ENCODE data around the gene ADGRA1.

Gene ADGRA1

DNA sequence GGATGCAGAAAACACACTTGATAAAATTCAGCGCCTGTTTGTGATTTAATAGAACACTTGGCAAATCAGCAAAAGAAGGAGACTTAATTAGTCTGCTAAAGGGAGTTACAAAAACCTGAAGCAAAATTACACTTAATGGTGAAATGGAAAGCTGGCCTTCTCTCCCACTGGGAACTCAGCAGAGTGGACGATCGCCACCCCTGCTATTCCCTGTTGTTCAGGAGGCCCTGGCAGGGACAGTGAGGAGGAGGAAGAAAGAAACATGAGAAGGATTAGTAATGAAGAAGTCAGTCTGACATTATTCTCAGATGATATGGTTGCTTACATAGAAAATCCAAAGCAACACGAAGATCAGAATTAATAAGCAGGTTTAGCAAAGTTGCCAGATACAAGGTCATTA lies 66.7 kb downstream of the ADGRA1 start:
- DNase-seq, result no peak

DNA sequence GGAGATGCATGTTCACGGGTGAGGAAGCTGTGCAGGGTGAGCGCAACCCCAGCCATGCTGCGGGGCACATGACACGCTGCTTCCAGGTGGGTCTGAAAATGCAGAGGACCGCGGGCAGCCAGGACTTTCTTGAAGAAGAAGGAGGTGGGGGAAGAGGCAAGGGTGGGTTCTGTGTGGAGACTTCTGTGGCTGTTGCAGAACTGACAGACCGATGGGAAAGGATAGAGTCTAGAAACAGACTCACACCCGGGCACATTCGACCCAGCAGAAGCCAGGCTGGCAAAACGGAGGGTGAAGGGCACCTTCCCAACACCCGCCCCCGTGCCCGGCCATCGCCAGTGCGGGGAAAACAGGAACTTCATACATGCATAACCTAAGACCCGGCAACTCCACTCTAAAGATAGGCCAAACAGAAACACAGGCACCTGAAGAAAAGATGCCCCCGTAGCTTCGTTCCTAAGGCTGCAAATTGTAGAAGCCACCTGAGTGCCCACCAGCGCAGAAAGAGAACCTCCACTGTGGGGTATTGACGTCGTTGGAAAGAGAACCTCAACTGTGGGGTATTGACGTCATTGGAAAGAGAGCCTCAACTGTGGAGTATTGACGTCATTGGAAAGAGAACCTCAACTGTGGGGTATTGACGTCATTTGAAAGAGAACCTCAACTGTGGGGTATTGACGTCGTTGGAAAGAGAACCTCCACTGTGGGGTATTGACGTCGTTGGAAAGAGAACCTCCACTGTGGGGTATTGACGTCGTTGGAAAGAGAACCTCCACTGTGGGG lies 67.5 kb downstream of the ADGRA1 start:
- no peak for DNase-seq

DNA sequence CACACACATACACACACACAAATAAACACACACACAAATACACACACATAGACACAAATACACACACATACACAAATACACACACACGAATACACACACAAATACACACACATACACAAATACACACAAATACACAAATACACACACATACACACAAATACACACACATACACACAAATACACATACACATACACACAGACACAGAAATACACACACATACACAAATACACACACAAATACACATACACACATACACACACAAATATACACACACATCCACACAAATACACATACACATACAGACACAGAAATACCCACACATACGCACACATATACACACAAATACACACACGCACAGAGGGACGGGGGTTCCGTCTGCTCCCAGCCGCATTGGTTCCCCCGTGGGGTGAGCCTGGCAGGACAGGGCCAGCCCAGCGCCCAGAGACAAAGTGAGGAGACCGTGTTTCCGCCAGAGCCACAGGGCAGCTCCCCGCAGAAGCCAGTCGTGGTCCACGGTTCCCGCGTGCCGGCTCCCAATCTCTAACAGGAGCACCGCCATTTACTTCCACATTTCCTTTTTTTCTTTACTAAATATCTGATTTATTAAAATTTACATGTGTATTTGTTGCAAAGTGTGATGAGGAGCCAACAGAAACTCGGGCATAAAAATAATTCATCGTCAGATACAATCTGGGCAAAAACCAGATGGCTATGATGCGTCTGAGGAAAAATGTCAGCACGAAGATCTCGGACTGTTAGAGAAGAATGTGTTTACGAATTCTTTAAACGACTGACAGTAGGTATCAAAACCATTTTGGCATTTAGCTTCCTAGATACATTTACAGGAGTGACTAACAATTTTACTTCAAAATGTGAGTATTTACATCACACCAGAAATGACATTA lies 69.2 kb downstream of the ADGRA1 start:
- peak; percentile 5 for DNase-seq

DNA sequence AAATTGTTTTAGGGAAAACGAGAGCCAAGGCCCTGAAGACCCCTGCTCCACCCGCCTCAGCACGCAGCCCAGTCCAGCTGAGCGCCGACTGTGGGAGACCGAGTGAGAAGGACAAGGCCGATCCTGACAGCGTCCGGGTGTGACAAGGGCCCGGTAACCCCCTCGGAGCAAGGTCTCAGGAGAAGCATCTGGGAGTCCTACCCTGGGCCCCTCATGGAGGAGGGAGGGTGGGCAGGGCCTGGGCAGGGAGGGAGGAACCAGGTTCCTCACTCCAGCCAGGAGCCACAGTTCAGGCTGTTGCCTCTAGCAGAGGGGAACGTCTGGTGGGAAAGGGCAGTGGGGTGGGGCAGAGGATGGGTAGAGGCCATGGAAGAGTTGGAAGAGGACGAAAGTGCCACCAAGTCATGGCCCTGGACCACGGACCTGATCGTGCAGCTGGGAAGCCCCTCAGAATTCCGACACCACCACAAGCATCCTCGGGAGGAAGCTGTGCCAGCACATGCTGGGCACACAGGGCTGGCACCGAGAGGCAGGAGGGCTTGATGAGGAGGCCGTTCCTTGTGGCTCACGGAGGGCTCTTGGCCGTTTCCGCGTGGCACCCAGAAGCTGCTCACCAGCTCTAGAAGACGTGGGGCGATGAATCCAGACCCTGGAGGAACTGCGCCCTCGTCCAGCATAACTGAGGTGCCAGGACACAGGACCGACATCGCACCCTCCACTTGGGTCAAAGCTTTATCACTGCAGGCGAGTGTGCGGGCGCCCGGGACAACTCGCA lies 70.1 kb downstream of the ADGRA1 start:
- no peak for DNase-seq

DNA sequence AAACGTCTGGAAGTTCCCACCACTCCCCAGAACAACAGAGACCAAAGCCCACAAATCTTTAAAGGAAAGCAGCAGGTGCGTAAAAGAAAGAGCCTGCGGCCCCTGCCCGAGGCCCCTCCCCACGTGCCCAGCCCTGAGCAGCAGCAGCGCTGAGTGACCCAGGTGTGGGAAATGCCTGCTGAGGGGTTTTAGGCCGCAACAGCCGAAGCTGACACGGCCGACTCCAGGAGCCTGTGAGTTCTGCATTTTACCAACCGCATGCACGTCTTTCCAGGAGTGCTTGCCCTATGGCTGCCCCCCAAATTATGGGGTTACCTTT lies 70.7 kb downstream of the ADGRA1 start:
- no peak for DNase-seq

DNA sequence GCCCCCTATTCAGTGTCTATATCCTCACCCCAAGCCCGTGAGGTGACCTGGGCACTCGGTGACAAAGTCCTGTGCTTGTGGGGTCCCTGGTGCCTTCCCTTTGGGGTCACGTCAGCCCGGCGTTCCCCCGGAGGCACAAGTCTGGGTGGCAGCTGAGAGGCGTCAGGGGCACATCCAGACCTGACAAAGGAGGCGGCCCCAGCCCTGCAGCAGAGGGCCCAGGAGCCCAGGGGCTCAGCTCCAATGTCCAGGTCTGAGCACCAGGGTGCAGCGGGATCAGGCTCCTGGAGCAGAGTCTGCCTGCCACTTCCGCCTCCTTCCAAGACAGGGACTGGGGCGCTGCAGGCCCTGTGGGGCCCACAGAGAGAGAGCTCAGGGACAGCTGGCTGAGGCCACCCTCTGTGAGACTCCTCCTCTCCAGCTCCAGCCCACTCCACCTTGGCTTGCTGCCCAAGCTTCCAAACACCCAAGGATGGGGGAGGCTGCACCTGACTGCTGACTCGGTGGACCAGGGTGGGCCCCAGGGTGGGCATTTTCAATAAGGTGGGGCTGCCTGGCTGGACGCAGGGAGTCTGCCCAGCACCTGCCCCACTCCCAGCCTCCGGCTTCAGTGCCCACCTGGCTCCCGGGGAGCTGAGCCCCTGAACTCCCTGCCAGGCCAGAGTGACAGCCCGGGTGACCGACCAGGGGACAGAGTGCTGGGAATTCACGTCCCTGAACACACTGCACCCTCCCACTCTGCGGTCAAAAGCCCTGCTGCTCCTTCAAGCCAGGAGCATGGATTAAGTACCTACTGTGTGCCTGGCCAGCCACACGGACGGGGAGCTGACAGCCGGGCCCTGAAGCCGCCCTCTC lies 71.3 kb downstream of the ADGRA1 start:
- DNase-seq, result no peak

DNA sequence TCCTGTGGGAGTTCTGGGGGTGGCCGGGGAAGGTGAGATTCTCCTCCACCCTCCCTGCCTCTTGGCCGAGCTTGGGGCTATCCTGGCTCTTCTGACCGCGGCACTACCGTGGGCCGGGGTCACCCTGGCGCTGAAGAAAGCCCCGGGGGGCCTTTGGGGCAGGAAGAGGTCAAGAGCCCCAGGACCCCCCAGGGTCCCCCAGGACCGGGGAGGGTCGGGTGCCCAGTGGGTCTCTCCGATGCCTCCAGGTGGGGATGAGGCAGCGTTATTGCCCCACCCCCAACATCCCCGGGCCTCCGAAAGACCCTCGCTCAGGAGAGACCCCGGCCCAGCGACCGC lies 71.9 kb downstream of the ADGRA1 start:
- DNase-seq, result no peak

DNA sequence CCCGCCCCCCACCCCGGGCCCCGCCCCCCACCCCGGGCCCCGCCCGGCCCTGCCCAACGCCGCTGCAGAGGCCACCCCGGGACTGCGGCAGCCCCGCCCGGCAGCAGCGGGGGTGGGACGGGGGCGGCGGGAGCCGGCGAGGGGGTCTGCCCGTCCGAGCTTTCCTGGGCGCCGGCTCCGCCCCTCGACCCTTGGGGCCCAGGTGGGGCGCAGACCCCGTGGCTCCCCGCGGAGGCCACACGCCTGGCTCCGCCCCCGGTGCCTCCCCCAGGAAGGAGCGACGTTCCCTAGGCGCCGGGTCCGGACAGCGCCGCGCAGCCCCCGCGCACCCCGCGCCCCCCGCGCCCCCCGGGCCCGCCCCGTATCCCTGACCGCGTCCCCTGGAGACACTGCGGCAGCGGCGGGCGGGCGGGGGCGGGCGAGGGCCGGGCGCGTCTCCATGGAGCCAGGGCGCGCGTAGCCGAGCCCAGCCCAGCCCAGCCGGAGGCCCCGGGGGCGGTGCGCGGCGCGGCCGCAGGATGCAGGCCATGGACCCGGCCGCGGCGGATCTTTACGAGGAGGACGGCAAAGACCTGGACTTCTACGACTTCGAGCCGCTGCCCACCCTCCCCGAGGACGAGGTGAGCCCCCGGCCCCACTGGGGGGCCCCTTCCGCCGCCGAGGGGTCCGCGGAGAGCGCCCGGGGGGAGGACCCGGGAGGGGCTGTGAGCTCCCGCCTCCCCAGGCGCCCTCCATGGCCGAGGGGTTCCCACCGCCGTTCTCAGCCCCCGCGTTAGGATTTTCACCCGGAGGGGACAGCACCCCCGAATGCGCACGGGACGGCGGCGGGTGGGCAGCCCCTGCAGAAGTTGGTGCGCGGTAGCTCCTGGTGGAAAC lies 72.5 kb downstream of the ADGRA1 start, which contains the start of gene KNDC1:
Gene KNDC1 (plus strand): TSS at position 270 of the 876 bp plus-strand sequence. CDS start 249 bp downstream, at position 519.
- no peak for DNase-seq

DNA sequence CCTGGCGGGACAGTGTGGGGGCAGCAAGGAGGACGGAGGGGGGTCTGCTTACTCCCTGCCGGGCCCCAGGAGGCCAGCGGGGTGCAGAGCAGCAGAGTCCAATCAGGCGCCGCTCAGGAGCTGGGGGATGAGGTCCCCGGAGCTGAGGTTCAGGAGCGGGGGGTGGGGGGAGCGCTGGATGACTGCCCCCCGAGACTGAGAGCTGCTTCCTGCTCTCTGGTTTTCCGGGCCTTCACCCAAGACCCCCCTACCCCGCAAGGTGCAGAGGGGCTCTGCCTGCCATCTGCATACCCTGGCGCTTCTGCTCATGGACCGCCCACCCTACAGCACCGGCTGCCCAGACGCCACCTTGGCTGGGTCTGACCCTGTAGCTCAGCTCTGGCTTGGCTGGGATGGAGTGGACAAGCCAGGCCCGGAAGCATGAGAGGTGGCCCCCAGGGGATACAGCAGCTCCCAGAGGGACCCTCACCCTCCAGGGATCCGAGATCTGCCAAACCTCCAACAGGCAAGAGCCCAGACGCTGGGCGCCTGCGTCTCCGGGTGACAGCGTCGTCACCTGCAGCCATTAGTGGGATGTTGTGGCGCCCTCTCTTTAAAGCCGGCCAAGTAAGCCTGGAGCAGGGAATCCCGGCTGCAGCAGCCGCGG lies 73.2 kb downstream of the ADGRA1 start:
- DNase-seq, result no peak

DNA sequence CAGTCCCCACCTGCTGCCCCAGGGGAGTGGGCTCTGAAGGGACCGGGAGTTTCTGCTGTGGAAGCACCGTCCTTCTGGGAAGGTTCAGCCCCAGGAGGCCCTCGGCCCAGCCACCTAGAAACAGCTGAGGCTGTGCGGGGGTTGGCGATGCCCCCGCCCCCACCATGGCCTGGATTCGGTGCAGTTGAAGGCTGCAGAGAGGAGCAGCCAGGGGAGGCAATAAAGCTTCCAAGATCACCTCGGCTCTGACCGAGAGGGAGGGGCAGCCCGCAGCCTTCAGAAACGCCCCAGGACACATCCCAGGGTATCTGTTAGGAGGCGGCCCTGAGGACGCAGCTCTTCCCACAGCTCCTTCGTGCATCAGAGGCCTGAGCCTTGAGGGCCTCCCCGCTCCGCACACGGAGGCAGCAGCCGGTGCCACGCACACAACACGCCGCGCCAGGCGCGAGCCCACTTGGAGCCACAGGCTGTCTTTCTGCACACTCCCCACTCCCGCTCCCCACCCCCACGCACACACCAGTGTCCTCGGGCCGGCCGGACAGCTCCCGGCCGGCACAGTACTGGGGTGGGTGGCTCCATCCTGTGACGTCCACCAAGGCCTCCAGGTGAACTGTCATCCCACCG lies 73.9 kb downstream of the ADGRA1 start:
- DNase-seq, result no peak

DNA sequence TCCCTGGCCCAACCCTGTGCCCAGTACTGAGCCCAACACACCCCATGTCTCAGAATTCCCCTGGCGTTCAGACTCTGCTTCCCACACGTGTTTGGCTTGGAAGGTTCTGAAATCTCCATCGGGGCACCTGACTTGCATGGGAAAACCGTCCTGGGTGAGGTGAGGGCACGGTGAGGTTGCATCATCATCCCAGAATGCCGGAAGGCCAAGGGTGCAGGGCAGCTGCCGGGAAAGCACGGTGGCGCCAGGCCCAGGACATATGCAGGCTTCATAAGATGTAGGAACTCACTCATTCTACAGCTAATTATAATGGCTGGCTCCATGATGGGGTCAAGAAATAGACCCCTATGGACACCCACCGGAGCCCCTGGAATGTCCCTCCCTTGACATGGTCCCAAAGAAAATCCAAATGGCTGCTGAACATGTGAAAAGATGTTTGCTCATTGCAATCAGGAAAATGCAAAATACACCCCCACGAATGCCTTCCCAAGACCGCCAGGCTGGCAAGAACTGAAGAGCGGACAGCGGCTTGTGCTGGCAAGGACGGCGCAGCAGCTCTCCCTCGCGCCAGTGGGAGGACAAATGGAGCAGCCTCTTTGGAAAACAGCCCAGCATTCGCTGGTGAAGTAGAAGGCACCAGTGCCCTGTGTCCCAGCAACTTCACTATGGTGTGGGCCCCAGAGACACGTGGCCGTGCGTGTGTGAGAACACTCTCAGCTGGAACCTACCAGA lies 74.6 kb downstream of the ADGRA1 start:
- no peak for DNase-seq

DNA sequence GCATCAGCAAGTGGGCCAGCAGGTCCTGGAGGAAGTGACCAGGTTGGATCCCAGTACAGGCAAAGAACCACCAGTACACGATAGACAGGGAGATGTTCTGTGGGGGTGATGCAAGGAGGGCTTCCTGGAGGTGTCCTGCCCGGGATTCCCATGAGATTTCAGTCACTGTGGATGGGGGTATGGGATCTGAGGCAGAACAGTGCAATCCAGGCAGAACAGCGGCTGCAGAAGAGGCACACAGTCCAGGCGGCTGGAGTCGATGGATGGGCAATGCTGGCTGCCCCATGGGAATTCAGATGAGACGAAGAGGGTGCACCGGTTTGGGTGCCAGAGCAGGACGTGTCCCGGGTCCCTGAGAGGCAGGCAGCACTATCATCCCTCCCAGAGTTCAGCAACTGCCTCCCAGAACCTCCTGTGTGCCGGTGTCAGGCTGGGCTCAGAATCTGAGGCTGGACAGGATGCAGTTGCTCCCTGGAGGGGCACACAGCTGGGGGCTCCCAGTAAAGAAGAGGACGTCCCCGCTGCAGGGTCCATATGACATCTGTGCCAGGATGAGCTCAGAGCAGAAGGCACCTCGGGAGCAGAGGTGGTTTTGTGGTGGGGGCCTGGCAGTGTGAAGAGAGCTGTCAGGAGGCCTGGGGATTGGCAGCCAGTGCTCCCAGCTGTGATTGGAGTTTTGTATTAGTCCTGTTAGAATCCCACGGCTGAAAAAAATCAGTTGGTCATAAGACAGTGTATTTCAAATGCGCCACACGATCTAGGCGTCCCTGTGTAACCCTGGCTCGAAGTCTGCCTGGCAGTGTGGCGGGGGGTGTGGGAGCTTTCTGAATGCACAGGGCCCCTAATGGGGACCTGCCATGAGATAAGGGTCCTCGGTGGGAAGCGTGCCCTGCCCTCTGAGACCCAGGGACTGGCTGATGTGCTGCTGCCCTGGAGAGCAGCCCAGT lies 75.5 kb downstream of the ADGRA1 start:
- DNase-seq, result no peak

DNA sequence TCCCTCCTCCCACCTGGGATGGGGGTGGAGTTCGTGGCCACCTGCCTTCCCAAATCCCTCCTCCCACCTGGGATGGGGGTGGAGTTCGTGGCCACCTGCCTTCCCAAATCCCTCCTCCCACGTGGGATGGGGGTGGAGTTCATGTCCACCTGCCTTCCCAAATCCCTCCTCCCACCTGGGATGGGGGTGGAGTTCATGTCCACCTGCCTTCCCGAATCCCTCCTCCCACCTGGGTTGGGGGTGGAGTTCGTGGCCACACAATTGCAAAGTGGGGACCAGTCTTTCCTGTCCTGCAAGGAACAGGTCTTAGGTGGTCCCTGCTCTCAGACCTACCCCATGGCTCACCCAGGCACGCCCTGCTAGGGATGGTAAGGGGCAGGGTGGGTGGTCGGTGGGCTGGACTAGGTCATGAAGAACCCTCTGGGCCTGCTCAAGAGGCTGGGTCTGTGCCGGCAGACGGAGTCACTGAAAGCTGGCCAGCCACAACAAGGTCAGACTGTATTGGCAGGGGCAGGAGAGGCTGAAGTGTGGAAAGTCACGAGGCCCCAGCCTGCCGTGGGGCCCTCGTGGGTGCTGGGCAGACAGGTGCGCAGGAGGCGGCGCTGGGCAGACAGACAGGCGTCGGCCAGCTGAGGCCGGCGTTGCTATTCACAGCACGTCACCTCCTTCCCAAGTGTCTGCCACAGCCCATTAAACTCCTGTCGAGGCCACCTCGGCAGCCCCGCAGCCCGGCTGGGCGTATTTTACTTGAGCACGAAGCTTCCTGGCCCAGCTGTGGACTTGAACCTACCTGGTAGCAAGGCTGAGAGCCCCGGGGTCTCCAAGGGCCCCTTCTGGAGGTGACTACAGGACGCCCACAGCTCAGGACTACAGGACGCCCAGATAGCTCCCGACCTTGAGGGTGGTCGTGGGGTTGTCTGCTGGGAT lies 76.4 kb downstream of the ADGRA1 start:
- no peak for DNase-seq

DNA sequence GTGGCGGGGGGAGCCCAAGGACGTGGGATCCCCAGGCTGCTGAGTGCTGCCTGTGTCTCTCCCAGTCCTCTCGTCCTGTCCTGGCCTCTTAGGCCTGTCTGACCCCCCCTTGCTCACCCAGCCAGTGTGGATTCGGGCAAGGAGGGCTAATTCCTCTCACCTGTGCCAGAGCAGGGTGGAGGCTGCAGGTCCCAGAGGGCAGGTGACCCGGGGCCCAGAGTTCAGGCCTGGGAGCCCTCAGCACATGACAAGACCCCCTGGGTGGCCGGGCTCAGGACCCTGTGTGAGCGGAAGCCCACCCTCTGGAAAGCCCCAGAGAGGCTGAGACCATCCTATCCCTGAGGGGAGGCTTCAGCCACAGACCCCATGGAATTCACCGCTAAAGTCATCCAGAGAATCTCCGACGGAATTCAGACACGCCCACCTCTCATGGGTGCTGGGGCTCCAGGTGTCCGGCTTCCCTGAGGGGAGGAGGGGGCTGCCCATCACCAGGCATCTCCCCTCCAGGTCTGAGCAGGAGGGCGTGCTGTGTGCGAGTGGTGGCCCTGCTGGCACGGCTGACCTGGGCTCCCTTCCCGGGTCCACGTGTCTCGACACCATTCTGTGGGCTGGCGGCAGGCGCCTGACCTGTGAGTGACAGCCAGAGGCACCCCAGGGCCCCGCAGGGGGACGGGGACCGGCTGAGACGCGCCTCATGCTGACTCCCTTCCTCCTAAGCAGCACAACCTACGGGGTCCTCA lies 77.3 kb downstream of the ADGRA1 start:
- no peak for DNase-seq

DNA sequence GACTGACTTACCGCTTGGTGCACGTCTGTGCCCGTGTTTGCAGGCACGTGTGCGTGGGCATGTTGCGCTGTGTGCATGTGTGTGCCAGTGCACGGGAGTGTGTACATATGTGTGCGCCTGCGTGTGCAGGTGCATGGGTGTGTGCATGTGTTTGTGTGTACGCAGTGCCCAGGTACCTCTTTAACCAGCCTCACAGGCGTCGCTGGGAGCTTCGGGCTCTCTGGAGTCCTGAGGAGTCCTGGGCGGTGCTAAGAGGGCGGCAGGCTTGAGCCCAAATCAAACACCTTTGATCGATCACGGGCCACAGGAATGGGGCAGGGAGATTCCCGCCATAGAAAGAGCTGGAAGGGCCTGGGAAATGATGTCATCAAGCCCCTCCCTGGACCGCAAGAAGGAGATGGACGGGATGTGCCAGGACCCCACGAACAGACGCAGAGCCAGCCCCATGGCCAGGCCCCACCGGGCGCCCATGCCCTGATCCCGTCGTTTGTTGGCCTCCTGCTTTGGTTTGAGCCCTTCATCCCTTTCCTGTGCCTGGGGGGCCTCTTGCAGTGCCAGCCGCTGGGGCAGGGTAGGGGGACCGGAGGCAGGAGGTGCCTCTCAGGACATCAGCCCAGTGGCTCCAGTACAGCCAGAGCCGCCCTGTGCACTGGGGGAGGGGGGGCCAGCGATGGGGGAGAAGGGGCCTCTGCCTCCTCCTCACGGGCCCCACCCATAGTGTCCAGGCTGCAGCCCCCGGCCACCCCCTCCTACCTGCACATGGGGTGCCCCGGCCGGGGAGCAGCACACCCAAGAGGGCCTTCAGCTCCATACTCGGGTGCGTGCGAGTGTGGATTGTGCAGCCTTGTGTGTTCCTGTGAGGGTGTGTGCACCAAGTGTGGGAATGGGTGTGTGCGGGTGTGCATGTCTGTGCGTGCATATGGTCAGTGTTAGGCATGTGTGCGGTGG lies 78.1 kb downstream of the ADGRA1 start:
- no peak for DNase-seq

DNA sequence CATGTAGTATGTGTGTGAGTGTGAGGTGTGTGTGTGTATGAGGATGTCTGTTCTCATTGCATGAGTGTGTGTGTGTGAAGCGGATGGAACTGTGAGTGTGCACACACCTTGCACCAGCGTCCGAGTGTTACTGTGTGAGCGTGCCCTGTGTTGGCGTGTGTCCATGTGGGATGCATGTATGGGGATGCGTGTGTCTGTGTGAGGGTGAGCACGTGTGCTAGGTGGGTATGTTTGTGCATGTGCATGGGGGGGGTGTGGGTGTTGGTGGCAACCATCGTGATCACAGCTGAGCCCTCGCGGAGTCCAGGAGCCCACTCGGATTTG lies 78.7 kb downstream of the ADGRA1 start:
- DNase-seq, result no peak

All from fibroblast of skin of right biceps (primary cell).